ENCODE measurements around the gene PNPLA7. TPM values are rescaled to one million over a fixed set of nuclear protein-coding genes. Genes with fewer than 3 reads are reported as not detected.

PNPLA7 gene
- total and polyA plus RNA-seq, 2 of the 8 experiments (the other 6 are each of a cell fraction or from before 2014, with no cell fraction given) = 0.35 to 0.47 TPM

GRCh38 chr9:137437691-137438590 lies 112.3 kb downstream of the PNPLA7 start:
- Histone ChIP-seq H4K91ac (replicated peaks; ENCODE audit: insufficient read length, low read length) (no peak overlapping the region), H3K27me3 (replicated peaks in 1 of 4; ENCODE audit: control insufficient read depth in 3 of 4, extremely low read depth in 1 of 4, insufficient read depth in 3 of 4, low read length in 3 of 4) (no peaks in the 10 kb centered on the region), H2BK15ac (ENCODE audit: low read length) (no peak overlapping the region), H2BK5ac (ENCODE audit: low read depth, low read length) (no peak overlapping the region; the same call in 1 of the 2 replicates), H3K4me3 (ENCODE audit: extremely low read depth in 1 of 4, insufficient read depth in 2 of 4, low read depth in 3 of 4, low read length in 4 of 4) (no peak overlapping the region), H3K27ac (ENCODE audit: low read depth, low read length) (no peak overlapping the region), H3K9ac (replicated peaks in 1 of 4; ENCODE audit: extremely low read depth in 1 of 4, low read depth in 3 of 4, low read length in 3 of 4) (no peak overlapping the region), H4K20me1 (replicated peaks in 1 of 2; ENCODE audit: control insufficient read depth in 1 of 2, insufficient read depth in 2 of 2, low read length in 2 of 2) (no peaks in the 10 kb centered on the region), H2BK120ac (replicated peaks; ENCODE audit: low read depth, low read length) (no peak overlapping the region), H3K18ac (ENCODE audit: extremely low read depth, low read length) (no peak overlapping the region), H2AK5ac (ENCODE audit: low read depth, low read length) (no peak overlapping the region), H3K4me2 (ENCODE audit: insufficient read depth in 1 of 2, low read depth in 2 of 2, low read length in 2 of 2) (no peak overlapping the region), H3K23ac (ENCODE audit: insufficient read length) (no peak overlapping the region), H3K79me2 (ENCODE audit: control insufficient read depth in 1 of 2, insufficient read depth in 2 of 2, low read length in 2 of 2) (no peaks in the 10 kb centered on the region), H2AFZ (ENCODE audit: low read length) (no peak overlapping the region), H3K79me1 (ENCODE audit: low read depth, low read length) (no peaks in the 10 kb centered on the region), H4K8ac (ENCODE audit: extremely low read depth, insufficient read depth, low read length) (no peak overlapping the region), H3K14ac (ENCODE audit: insufficient read length) (no peak overlapping the region), H3K23me2 (ENCODE audit: low read depth, low read length) (no peaks in the 10 kb centered on the region; the same call in 1 of the 2 replicates), H2BK12ac (ENCODE audit: low read depth, low read length) (no peak overlapping the region), H2BK20ac (ENCODE audit: low read length) (no peak overlapping the region), H3K4ac (replicated peaks; ENCODE audit: insufficient read length, low read depth, low read length) (no peak overlapping the region), H3K4me1 (replicated peaks in 1 of 4; ENCODE audit: control insufficient read depth in 3 of 4, insufficient read depth in 4 of 4, low read length in 3 of 4) (peaks cover 0 to 3% (median 0%) of the 10 kb centered on the region in 4 experiments; a peak in 1 of 7 replicates), H3K9me3 (ENCODE audit: insufficient read depth in 2 of 2, low read depth in 1 of 2, low read length in 1 of 2) (no peaks in the 10 kb centered on the region), H3K36me3 (ENCODE audit: control insufficient read depth in 2 of 4, insufficient read depth in 4 of 4, low read length in 3 of 4) (no peaks in the 10 kb centered on the region), H3K56ac (replicated peaks; ENCODE audit: insufficient read length, low read depth, low read length) (no peak overlapping the region), H4K5ac (ENCODE audit: insufficient read length, low read depth, low read length) (no peak overlapping the region)
- 96% methylated on average over 34 of the region's 40 CpGs; no CpG with 5 or more reads in 1 of the 2 experiments for WGBS, 2 experiments (ENCODE audit: extremely low coverage in 1 of 2, insufficient coverage in 1 of 2, insufficient read length in 1 of 2, insufficient replicate concordance in 2 of 2, low coverage in 1 of 2, low lambda C conversion rate in 2 of 2, missing lambda C conversion rate in 1 of 2)
- no peak for TF ChIP-seq POU5F1 (IDR thresholded peaks at IDR 0.05; ENCODE audit: low read depth, low read length)
- TF ChIP-seq FOSL1 (IDR thresholded peaks at IDR 0.05; ENCODE audit: insufficient read depth, low read depth, low read length) = no peak
- no peak for TF ChIP-seq TEAD4 (IDR thresholded peaks at IDR 0.05; ENCODE audit: low read depth, low read length)
- TF ChIP-seq, protein P1, sequence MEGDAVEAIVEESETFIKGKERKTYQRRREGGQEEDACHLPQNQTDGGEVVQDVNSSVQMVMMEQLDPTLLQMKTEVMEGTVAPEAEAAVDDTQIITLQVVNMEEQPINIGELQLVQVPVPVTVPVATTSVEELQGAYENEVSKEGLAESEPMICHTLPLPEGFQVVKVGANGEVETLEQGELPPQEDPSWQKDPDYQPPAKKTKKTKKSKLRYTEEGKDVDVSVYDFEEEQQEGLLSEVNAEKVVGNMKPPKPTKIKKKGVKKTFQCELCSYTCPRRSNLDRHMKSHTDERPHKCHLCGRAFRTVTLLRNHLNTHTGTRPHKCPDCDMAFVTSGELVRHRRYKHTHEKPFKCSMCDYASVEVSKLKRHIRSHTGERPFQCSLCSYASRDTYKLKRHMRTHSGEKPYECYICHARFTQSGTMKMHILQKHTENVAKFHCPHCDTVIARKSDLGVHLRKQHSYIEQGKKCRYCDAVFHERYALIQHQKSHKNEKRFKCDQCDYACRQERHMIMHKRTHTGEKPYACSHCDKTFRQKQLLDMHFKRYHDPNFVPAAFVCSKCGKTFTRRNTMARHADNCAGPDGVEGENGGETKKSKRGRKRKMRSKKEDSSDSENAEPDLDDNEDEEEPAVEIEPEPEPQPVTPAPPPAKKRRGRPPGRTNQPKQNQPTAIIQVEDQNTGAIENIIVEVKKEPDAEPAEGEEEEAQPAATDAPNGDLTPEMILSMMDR (IDR thresholded peaks at IDR 0.05; ENCODE audit: control extremely low read depth in 1 of 3, insufficient read depth in 1 of 3, low read depth in 1 of 3, low read length in 3 of 3) = no peak
- no peak for TF ChIP-seq CHD1 (IDR thresholded peaks at IDR 0.05; ENCODE audit: low read depth, low read length)
- no peak for TF ChIP-seq CEBPB (IDR thresholded peaks at IDR 0.05; ENCODE audit: low read depth, low read length)
- no peak for TF ChIP-seq SP2 (IDR thresholded peaks at IDR 0.05; ENCODE audit: low read length)
- TF ChIP-seq RNF2 (IDR thresholded peaks at IDR 0.05; ENCODE audit: borderline replicate concordance, low read depth, low read length, missing control alignments, poor library complexity, severe bottlenecking) = no peak
- CTCF ChIA-PET (ENCODE audit: partially characterized antibody) = interaction anchor here (1.8 to 2.0 kb wide), 2 partner anchors 7 to 151 kb away, joined by 5 to 8 read pairs; no protein-coding TSS in a partner anchor
- DNase-seq (ENCODE audit: low read depth in 1 of 2, low spot score in 2 of 2) (no peak), FAIRE-seq (no peak)
- POLR2A ChIA-PET (ENCODE audit: partially characterized antibody) = interaction anchor here (1.6 kb wide), 1 partner anchor 8 kb away, joined by 5 read pairs; no protein-coding TSS in a partner anchor

All from H1 (cell line).